Epithelial cell of esophagus (primary cell): Measurements from ENCODE around the gene NCK1.

ENCODE experiments used
- DNase-seq: peaks from one replicate; pipeline ENCODE4 v3.0.0; 2010; ENCODE audit warnings: low read depth
- H3K4me3 ChIP-seq: 2 replicates; pipeline ENCODE4 v1.5.1; 2011; ENCODE audit warnings: mild to moderate bottlenecking, low read length, control low read depth
- TF ChIP-seq, protein P1 (sequence below): IDR thresholded peaks from 2 replicates; pipeline ENCODE4 v1.5.1; 2011; ENCODE audit warnings: low read depth, mild to moderate bottlenecking, low read length, control low read depth, inconsistent platforms; ENCODE audit not compliant: insufficient read depth; ENCODE audit errors: missing control alignments

NCK1 gene

DNA sequence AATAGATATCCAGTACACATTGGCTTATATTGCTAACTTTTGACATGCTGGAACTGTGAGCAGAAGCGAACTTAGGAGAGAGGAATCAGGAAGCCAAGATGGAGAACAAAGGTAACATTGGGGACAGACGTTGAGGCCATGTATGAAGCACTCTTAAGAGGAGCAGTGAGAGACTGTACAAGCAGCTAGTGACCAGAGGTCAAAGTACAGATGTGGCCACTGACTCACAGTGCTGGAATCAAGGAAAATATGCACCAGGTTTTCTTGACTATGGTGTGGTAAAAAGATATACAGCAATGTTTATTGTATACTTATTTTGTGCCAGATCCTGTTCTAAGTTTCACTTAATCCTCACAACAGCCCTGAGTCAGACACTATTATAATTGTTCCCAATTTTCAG is 93.8 kb downstream of the NCK1 start:
- TF ChIP-seq, protein P1, sequence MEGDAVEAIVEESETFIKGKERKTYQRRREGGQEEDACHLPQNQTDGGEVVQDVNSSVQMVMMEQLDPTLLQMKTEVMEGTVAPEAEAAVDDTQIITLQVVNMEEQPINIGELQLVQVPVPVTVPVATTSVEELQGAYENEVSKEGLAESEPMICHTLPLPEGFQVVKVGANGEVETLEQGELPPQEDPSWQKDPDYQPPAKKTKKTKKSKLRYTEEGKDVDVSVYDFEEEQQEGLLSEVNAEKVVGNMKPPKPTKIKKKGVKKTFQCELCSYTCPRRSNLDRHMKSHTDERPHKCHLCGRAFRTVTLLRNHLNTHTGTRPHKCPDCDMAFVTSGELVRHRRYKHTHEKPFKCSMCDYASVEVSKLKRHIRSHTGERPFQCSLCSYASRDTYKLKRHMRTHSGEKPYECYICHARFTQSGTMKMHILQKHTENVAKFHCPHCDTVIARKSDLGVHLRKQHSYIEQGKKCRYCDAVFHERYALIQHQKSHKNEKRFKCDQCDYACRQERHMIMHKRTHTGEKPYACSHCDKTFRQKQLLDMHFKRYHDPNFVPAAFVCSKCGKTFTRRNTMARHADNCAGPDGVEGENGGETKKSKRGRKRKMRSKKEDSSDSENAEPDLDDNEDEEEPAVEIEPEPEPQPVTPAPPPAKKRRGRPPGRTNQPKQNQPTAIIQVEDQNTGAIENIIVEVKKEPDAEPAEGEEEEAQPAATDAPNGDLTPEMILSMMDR, result no peak
- no peak overlapping the region for H3K4me3 ChIP-seq
- DNase-seq, result peak; percentile 34

DNA sequence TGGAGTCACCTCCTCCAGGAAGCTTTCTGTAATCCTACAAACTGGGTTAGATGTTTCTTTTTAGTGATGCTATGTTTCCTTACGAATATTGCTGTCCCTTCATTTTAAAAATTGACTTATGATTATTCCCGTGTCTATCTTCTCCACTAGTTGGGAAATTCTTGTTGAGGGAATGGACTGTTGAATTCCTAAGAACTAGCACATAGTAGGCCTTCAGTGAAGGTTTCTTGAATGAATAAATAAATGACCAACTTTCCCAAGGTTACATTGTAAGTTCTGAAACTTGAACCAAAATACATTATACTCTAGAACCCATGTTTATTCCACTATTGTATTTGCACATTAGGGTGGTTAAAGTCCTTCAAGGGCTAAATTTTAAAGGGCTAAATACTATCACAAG is 95.0 kb downstream of the NCK1 start:
- TF ChIP-seq, protein P1, result no peak
- DNase-seq, result no peak
- no peak overlapping the region for H3K4me3 ChIP-seq

DNA sequence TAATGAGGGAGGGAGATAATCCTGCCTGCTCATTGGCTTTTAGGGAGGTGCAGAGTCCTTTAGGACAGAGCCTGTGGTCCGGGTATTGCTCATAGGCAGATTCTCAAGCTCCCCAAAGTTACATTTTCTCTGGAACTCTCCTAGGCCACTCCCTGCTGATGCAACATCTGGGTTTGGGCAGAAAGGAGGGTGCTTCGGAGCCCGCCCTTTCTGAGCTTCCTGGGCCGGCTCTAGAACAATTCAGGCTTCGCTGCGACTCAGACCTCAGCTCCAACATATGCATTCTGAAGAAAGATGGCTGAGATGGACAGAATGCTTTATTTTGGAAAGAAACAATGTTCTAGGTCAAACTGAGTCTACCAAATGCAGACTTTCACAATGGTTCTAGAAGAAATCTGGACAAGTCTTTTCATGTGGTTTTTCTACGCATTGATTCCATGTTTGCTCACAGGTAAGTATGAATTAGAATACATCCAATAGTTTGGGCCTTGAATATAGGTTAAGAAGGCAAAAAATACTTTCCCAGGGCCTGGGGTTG is 95.8 kb downstream of the NCK1 start, which contains the start of gene IL20RB:
IL20RB (plus strand) TSS at position 233 of the 538 bp plus-strand sequence; CDS start at position 364, 131 bp downstream.
- peak within 1 kb of the TSS; percentile 81 for H3K4me3 ChIP-seq
- TF ChIP-seq, protein P1, result no peak
- peak; percentile 94 for DNase-seq

DNA sequence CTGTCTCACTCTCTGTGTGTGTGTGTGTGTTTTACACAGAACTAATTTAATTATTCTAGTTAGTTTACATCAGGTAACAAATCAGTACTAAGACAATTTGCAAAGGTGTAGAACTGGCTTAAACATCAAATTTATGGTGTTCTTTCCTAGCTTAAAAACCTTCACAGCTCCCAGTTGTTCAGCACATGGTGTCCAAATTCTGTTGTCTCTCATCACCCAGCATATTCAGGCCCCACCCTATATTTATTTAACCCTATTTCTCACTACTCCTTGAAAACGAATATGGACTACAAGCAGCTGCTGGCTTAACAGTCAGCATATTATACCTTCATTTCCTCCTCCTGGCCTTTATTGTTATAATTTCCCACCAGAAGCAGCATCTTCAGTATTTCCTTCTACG is 96.9 kb downstream of the NCK1 start:
- peak overlapping the region; percentile 81 for H3K4me3 ChIP-seq
- peak; percentile 12 for DNase-seq
- TF ChIP-seq, protein P1, result no peak

DNA sequence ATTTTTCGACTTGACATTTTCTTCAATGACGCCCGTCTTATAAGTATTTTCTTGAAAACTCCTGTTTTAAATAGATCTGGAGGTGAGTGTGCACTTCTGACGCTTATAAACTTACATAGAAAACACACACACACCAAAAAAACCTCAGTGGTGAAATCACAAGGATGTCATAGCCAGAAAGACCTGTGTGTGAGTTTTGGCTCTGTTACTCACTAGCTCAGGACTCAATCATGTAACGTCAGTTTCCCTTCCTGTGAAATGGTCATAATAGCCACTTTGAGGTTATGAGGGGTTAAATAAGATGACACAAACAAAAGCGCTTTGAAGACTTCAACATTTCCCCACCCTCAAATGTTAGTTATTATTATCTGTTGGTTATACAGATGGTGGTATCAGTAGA is 97.6 kb downstream of the NCK1 start:
- DNase-seq, result no peak
- TF ChIP-seq, protein P1, result no peak
- H3K4me3 ChIP-seq, result peak overlapping the region; percentile 81

DNA sequence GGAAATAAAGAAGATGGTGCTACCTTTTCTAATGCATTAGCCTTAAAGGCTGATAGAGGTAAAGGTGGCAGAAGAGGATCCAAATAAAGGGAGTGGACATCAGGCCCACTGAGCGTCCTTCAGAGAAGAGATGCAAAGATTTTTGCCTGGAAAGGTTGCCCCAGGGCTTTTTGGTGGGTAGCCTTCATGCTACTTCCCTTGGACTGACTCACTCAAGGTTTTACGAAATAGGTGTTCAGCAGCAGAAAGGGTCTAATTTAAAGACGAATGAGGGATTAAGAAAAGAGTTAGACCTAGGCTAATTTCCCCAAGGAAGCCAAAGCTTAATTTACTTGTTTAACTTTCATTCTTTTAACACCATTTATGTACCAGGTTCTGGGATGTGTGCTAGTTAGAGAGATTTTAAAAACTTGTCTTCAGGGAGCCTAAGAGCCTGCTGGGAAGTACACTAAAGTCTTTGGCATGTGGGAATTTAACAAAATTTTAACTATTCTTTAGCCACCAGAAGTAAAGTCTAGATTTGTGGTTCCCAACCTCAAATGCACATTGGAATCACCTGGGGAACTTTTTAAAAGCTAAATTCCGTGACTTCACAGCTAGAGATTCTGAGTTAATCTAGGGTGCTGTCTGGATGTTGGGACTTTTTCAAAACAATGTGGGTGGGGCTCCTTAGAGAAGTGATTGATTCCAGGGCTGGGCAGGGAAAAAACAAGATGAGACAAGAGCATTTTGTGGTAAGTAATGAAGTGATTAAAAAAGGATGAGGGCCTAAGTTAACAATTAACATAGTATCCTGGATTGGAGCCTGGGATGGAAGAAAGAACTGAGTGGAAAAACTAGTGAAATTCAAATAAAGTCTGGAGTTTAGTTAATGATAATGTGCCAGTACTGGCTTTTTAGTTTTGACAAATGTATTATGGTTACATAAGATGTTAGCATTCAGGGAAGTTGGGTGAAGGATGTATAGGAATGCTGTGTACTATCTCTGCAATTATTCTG is 99.1 kb downstream of the NCK1 start:
- DNase-seq, result peak; percentile 92
- peak overlapping the region; percentile 81 for H3K4me3 ChIP-seq
- TF ChIP-seq, protein P1, result no peak
